ENCODE measurements around the gene FUT2.

- no peak for TF ChIP-seq CTCF (IDR thresholded peaks at IDR 0.05)
- no peak for TF ChIP-seq EZH2 (IDR thresholded peaks at IDR 0.05; ENCODE audit: borderline replicate concordance, insufficient read depth, low read depth, low read length, poor library complexity, severe bottlenecking)
Observed at GRCh38 chr19:48676887-48677286, 18.9 kb upstream of the FUT2 start.
